Vagina (tissue), 2 donors: ENCODE data around the gene COMMD10. TPM values are rescaled to one million over a fixed set of nuclear protein-coding genes. Genes with fewer than 3 reads are reported as not detected.

Experiments
- DNase-seq, 2 donors: peaks; one replicate each; pipeline ENCODE4 v3.0.0-alpha.2; 2017; ENCODE audit errors: extremely low spot score in 2 of 2
- H3K27ac ChIP-seq: fragments of 200-600 bp; sonication (generic); one replicate; pipeline ENCODE4 v1.5.1; 2019
- H3K27me3 ChIP-seq: fragments of 200-600 bp; sonication (generic); one replicate; pipeline ENCODE4 v1.5.1; 2019
- H3K36me3 ChIP-seq, 2 donors: fragments of 200-600 bp; sonication (generic); one replicate each; pipeline ENCODE4 v1.5.1; 2017 to 2019
- H3K4me1 ChIP-seq: fragments of 200-600 bp; sonication (generic); one replicate; pipeline ENCODE4 v1.5.1; 2019
- H3K4me3 ChIP-seq, 2 donors: fragments of 200-600 bp; sonication (generic); 1 replicate in 1 of 2; 2 replicates in 1 of 2; pipeline ENCODE4 v1.5.1; 2016 to 2019
- H3K9me3 ChIP-seq: fragments of 200-600 bp; sonication (generic); one replicate; pipeline ENCODE4 v1.5.1; 2019
- POLR2A ChIP-seq, 2 donors: fragments of 450-650 bp; IDR thresholded peaks; one replicate each; pipeline ENCODE4 v1.6.1; 2017; ENCODE audit warnings: antibody characterized with exemption in 2 of 2, mild to moderate bottlenecking in 2 of 2, moderate library complexity in 2 of 2
- POLR2AphosphoS5 ChIP-seq, 2 donors: sonication (generic); formaldehyde crosslinking; IDR thresholded peaks; one replicate each; pipeline ENCODE4 v1.9.0; 2017; ENCODE audit warnings: antibody characterized with exemption in 2 of 2, mild to moderate bottlenecking in 2 of 2, low read depth in 1 of 2; ENCODE audit not compliant: insufficient read depth in 1 of 2
- intact Hi-C: fragments of 100-400 bp; cut with DNase I; formaldehyde crosslinking; loops from one replicate; pipeline ENCODE4 v1.15.1; 2023
- total RNA-seq: library from RNA; depleted of rRNA; stranded (reverse); fragments of >200 nt; gene quantifications from one replicate; pipeline ENCODE4 v1.2.3, GENCODE V29; 2016
- TF ChIP-seq, protein P1 (sequence below), 3 experiments: fragments of 450-650 bp in 2 of 3; fragments of 200-600 bp in 1 of 3; sonication (generic) in 1 of 3; IDR thresholded peaks; one replicate each; pipeline ENCODE4 v1.5.1; 2017 to 2019; ENCODE audit warnings: antibody characterized with exemption in 3 of 3, mild to moderate bottlenecking in 2 of 3, moderate library complexity in 2 of 3

Gene COMMD10
- total RNA-seq, 1 donor from 2014 or later = 22.6 TPM

DNA sequence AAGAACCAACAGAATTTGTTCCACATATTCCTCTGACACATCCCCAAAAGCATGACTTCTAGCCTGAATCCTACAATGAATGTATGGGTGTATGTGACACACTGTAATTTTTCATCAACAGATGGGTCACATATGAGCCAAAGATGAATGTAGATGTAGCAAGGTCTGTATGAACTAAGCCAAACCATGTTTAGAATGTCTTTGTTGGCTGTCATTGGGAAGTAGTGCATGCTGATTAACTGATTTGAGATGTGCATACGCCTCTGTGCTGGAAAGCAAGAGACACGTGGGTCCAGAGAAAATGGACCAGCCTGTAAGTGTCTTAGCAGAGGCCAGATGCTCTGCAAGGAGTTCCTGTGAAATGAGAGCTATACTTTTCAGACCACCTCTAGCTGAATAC lies 222.0 kb downstream of the COMMD10 start:
- intact Hi-C loops = no loop called here
- Histone ChIP-seq H3K9me3 (peaks cover 4% of the 10 kb centered on the region), H3K4me3 (no peak overlapping the region), H3K4me1 (no peaks in the 10 kb centered on the region), H3K36me3 (peaks cover 0 to 43% of the 10 kb centered on the region in 2 donors), H3K27ac (no peak overlapping the region), H3K27me3 (no peaks in the 10 kb centered on the region)
- TF ChIP-seq, protein P1, sequence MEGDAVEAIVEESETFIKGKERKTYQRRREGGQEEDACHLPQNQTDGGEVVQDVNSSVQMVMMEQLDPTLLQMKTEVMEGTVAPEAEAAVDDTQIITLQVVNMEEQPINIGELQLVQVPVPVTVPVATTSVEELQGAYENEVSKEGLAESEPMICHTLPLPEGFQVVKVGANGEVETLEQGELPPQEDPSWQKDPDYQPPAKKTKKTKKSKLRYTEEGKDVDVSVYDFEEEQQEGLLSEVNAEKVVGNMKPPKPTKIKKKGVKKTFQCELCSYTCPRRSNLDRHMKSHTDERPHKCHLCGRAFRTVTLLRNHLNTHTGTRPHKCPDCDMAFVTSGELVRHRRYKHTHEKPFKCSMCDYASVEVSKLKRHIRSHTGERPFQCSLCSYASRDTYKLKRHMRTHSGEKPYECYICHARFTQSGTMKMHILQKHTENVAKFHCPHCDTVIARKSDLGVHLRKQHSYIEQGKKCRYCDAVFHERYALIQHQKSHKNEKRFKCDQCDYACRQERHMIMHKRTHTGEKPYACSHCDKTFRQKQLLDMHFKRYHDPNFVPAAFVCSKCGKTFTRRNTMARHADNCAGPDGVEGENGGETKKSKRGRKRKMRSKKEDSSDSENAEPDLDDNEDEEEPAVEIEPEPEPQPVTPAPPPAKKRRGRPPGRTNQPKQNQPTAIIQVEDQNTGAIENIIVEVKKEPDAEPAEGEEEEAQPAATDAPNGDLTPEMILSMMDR (IDR thresholded peaks at IDR 0.05) = no peak
- TF ChIP-seq POLR2A (IDR thresholded peaks at IDR 0.05) (no peak), POLR2AphosphoS5 (IDR thresholded peaks at IDR 0.05; ENCODE audit: insufficient read depth in 1 of 2, low read depth in 1 of 2) (no peak)
- no peak for DNase-seq

DNA sequence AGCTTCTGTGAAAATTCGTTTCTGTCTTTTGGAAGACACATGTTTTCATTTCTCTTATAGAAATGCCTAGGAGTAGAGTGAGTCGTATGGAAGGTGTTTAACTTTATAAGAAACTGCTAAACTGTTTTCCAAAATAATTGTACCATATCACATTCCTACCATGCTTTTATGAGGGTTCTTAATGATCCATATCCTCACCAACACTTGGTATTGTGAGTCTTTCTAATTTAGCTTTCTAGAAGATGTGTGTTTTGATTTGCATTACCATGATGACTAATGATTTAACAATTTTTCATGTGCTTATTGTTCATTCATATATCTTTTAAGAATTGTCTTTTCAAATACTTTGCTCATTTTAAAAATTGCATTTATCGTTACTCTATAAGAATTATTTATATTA lies 223.6 kb downstream of the COMMD10 start:
- no peak for DNase-seq
- TF ChIP-seq POLR2AphosphoS5 (IDR thresholded peaks at IDR 0.05; ENCODE audit: insufficient read depth in 1 of 2, low read depth in 1 of 2) = no peak
- TF ChIP-seq, protein P1 (IDR thresholded peaks at IDR 0.05) = no peak
- TF ChIP-seq POLR2A (IDR thresholded peaks at IDR 0.05) = no peak
- intact Hi-C loops = no loop called here
- no peaks in the 10 kb centered on the region for H3K27me3 ChIP-seq
- no peak overlapping the region for H3K4me3 ChIP-seq
- H3K36me3 ChIP-seq = peaks cover 0 to 43% of the 10 kb centered on the region in 2 donors
- H3K27ac ChIP-seq = no peak overlapping the region
- no peaks in the 10 kb centered on the region for H3K4me1 ChIP-seq
- peaks cover 4% of the 10 kb centered on the region for H3K9me3 ChIP-seq

GRCh38 chr5:116313366-116313765 lies 228.5 kb downstream of the COMMD10 start:
- Histone ChIP-seq H3K27ac (no peak overlapping the region), H3K27me3 (no peaks in the 10 kb centered on the region), H3K9me3 (no peaks in the 10 kb centered on the region), H3K4me3 (no peak overlapping the region), H3K4me1 (no peaks in the 10 kb centered on the region), H3K36me3 (peaks cover 0 to 5% of the 10 kb centered on the region in 2 donors)
- TF ChIP-seq POLR2AphosphoS5 (IDR thresholded peaks at IDR 0.05; ENCODE audit: insufficient read depth in 1 of 2, low read depth in 1 of 2) (no peak), POLR2A (IDR thresholded peaks at IDR 0.05) (no peak)
- TF ChIP-seq, protein P1 (IDR thresholded peaks at IDR 0.05) = no peak
- intact Hi-C loops = no loop called here
- no peak for DNase-seq

- Histone ChIP-seq H3K4me3 (no peak overlapping the region), H3K4me1 (no peaks in the 10 kb centered on the region), H3K27ac (no peak overlapping the region), H3K9me3 (no peaks in the 10 kb centered on the region), H3K36me3 (peaks cover 0 to 8% of the 10 kb centered on the region in 2 donors), H3K27me3 (no peaks in the 10 kb centered on the region)
- DNase-seq = no peak
- TF ChIP-seq POLR2A (IDR thresholded peaks at IDR 0.05) (no peak), POLR2AphosphoS5 (IDR thresholded peaks at IDR 0.05; ENCODE audit: insufficient read depth in 1 of 2, low read depth in 1 of 2) (no peak)
- TF ChIP-seq, protein P1 (IDR thresholded peaks at IDR 0.05) = no peak
- intact Hi-C loops = no loop called here
Measured at GRCh38 chr5:116315531-116315930, 230.7 kb downstream of the COMMD10 start.

- no peaks in the 10 kb centered on the region for H3K27me3 ChIP-seq
- H3K4me1 ChIP-seq = no peaks in the 10 kb centered on the region
- intact Hi-C loops = no loop called here
- no peaks in the 10 kb centered on the region for H3K9me3 ChIP-seq
- no peak overlapping the region for H3K27ac ChIP-seq
- H3K36me3 ChIP-seq = peaks cover 0 to 8% of the 10 kb centered on the region in 2 donors
- TF ChIP-seq POLR2A (IDR thresholded peaks at IDR 0.05) (no peak), POLR2AphosphoS5 (IDR thresholded peaks at IDR 0.05; ENCODE audit: insufficient read depth in 1 of 2, low read depth in 1 of 2) (no peak)
- TF ChIP-seq, protein P1 (IDR thresholded peaks at IDR 0.05) = no peak
- no peak overlapping the region for H3K4me3 ChIP-seq
- no peak for DNase-seq
Measured at GRCh38 chr5:116318091-116318854, 233.4 kb downstream of the COMMD10 start.
